H9 (cell line): ENCODE results near the gene KRT28. TPM values are rescaled to one million over a fixed set of nuclear protein-coding genes. Genes with fewer than 3 reads are reported as not detected.

Experiments
- DNase-seq: peaks from one replicate; pipeline ENCODE4 v3.0.0-alpha.2; 2017
- H2AFZ ChIP-seq: one replicate; pipeline ENCODE4 v1.6.1; 2013; ENCODE audit warnings: mild to moderate bottlenecking, low read length, control low read depth, moderate library complexity
- H2AK5ac ChIP-seq: 2 replicates; pipeline ENCODE4 v1.6.1; 2013; ENCODE audit warnings: low read length, control low read depth, mixed read lengths; ENCODE audit not compliant: insufficient read length
- H2BK120ac ChIP-seq: one replicate; pipeline ENCODE4 v1.6.1; 2013; ENCODE audit warnings: low read depth, mild to moderate bottlenecking, low read length, control low read depth, inconsistent platforms; ENCODE audit not compliant: poor library complexity, severe bottlenecking
- H2BK12ac ChIP-seq: 2 replicates; pipeline ENCODE4 v1.6.1; 2013; ENCODE audit warnings: low read length, control low read depth, mixed read lengths, low read depth; ENCODE audit not compliant: insufficient read length
- H2BK15ac ChIP-seq: 2 replicates; pipeline ENCODE4 v1.6.1; 2013; ENCODE audit warnings: low read depth, low read length, control low read depth
- H2BK20ac ChIP-seq: one replicate; pipeline ENCODE4 v1.6.1; 2013; ENCODE audit warnings: low read depth, mild to moderate bottlenecking, low read length, control low read depth, inconsistent platforms; ENCODE audit not compliant: poor library complexity, severe bottlenecking
- H2BK5ac ChIP-seq: 2 replicates; pipeline ENCODE4 v1.6.1; 2013; ENCODE audit warnings: low read length, control low read depth, mixed read lengths; ENCODE audit not compliant: insufficient read length
- H3K14ac ChIP-seq: 2 replicates; pipeline ENCODE4 v1.6.1; 2013; ENCODE audit warnings: low read length, control low read depth; ENCODE audit not compliant: insufficient read depth
- H3K18ac ChIP-seq: 2 replicates; pipeline ENCODE4 v1.6.1; 2013; ENCODE audit warnings: low read depth, mild to moderate bottlenecking, mixed read lengths, low read length, control low read depth; ENCODE audit not compliant: insufficient read length
- H3K23ac ChIP-seq: 2 replicates; pipeline ENCODE4 v1.6.1; 2013; ENCODE audit warnings: low read length, control low read depth, mixed read lengths, low read depth; ENCODE audit not compliant: insufficient read length
- H3K23me2 ChIP-seq: 2 replicates; pipeline ENCODE4 v1.6.1; 2013; ENCODE audit warnings: low read depth, mild to moderate bottlenecking, mixed read lengths, low read length, control low read depth; ENCODE audit not compliant: insufficient read length, poor library complexity, severe bottlenecking
- H3K27ac ChIP-seq: 2 replicates; pipeline ENCODE4 v1.5.1; 2013; ENCODE audit warnings: low read length, control low read depth, mixed read lengths, low read depth; ENCODE audit not compliant: insufficient read length
- H3K27me3 ChIP-seq: 2 replicates; pipeline ENCODE4 v1.6.1; 2013; ENCODE audit warnings: low read length, control low read depth, inconsistent platforms; ENCODE audit not compliant: insufficient read depth
- H3K4ac ChIP-seq: 2 replicates; pipeline ENCODE4 v1.6.1; 2013; ENCODE audit warnings: low read depth, mild to moderate bottlenecking, control low read depth, inconsistent platforms, low read length, moderate library complexity
- H3K4me1 ChIP-seq: 2 replicates; pipeline ENCODE4 v1.6.1; 2013; ENCODE audit warnings: low read length, control low read depth, inconsistent platforms; ENCODE audit not compliant: insufficient read depth
- H3K4me2 ChIP-seq: 2 replicates; pipeline ENCODE4 v1.6.1; 2013; ENCODE audit warnings: low read length, control low read depth, mixed read lengths; ENCODE audit not compliant: insufficient read length, insufficient read depth
- H3K56ac ChIP-seq: 2 replicates; pipeline ENCODE4 v1.6.1; 2013; ENCODE audit warnings: low read depth, mild to moderate bottlenecking, mixed read lengths, low read length, control low read depth; ENCODE audit not compliant: insufficient read length
- H3K79me1 ChIP-seq: 2 replicates; pipeline ENCODE4 v1.6.1; 2013; ENCODE audit warnings: low read depth, mild to moderate bottlenecking, moderate library complexity, low read length, control low read depth, inconsistent platforms; ENCODE audit not compliant: insufficient read depth, poor library complexity, severe bottlenecking
- H3K79me2 ChIP-seq: 2 replicates; pipeline ENCODE4 v1.6.1; 2013; ENCODE audit warnings: low read length, control low read depth, inconsistent platforms; ENCODE audit not compliant: insufficient read depth
- H3K9ac ChIP-seq: 2 replicates; pipeline ENCODE4 v1.6.1; 2013; ENCODE audit warnings: low read length, control low read depth, mixed read lengths; ENCODE audit not compliant: insufficient read length; ENCODE audit errors: extremely low read depth
- H3K9me3 ChIP-seq: one replicate; pipeline ENCODE4 v1.6.1; 2013; ENCODE audit warnings: low read depth, low read length, inconsistent platforms; ENCODE audit not compliant: control insufficient read depth
- H3T11ph ChIP-seq: one replicate; pipeline ENCODE4 v1.6.1; 2013; ENCODE audit warnings: mild to moderate bottlenecking, low read length, control low read depth, inconsistent platforms
- H4K20me1 ChIP-seq: one replicate; pipeline ENCODE4 v1.6.1; 2013; ENCODE audit not compliant: control insufficient read depth, insufficient read length, insufficient read depth
- H4K5ac ChIP-seq: 2 replicates; pipeline ENCODE4 v1.6.1; 2013; ENCODE audit warnings: low read depth, mild to moderate bottlenecking, mixed read lengths, low read length, control low read depth; ENCODE audit not compliant: insufficient read length
- H4K8ac ChIP-seq: replicated peaks from 2 replicates; pipeline ENCODE4 v1.6.1; 2013; ENCODE audit warnings: low read length, control low read depth, mixed read lengths, low read depth; ENCODE audit not compliant: insufficient read length
- H4K91ac ChIP-seq: 2 replicates; pipeline ENCODE4 v1.6.1; 2013; ENCODE audit warnings: low read depth, mild to moderate bottlenecking, moderate library complexity, mixed read lengths, low read length, control low read depth; ENCODE audit not compliant: insufficient read length
- H3K27ac Mint-ChIP-seq, 3 experiments: 2 replicates in 2 of 3; 3 replicates in 1 of 3; pipeline ENCODE4 v1.8.0; 2020 to 2021; ENCODE audit warnings: mixed read lengths in 3 of 3, mild to moderate bottlenecking in 1 of 3, moderate library complexity in 1 of 3
- H3K27me3 Mint-ChIP-seq: 2 replicates; pipeline ENCODE4 v1.8.0; 2021; ENCODE audit warnings: low read depth, mild to moderate bottlenecking, moderate library complexity, mixed read lengths
- H3K36me3 Mint-ChIP-seq, 3 experiments: 2 replicates in 2 of 3; 3 replicates in 1 of 3; pipeline ENCODE4 v1.8.0; 2020 to 2021; ENCODE audit warnings: low read depth in 3 of 3, mixed read lengths in 3 of 3; ENCODE audit not compliant: insufficient read depth in 1 of 3
- H3K4me1 Mint-ChIP-seq, 2 experiments: 2 replicates each; pipeline ENCODE4 v1.8.0; 2020; ENCODE audit warnings: mixed read lengths in 2 of 2
- H3K4me3 Mint-ChIP-seq, 2 experiments: 2 replicates in 1 of 2; 3 replicates in 1 of 2; pipeline ENCODE4 v1.8.0; 2020 to 2021; ENCODE audit warnings: mild to moderate bottlenecking in 2 of 2, mixed read lengths in 2 of 2, moderate library complexity in 1 of 2
- H3K9me3 Mint-ChIP-seq, 2 experiments: 2 replicates in 1 of 2; 3 replicates in 1 of 2; pipeline ENCODE4 v1.8.0; 2020; ENCODE audit warnings: mild to moderate bottlenecking in 2 of 2, mixed read lengths in 2 of 2, moderate library complexity in 1 of 2
- CTCF ChIP-seq: fragments of 200-600 bp; sonication (generic); conservative IDR thresholded peaks from 3 replicates; pipeline ENCODE4 v1.8.0; 2021; ENCODE audit warnings: antibody characterized with exemption, mild to moderate bottlenecking
- WGBS: extraction: QIAGEN DNeasy Blood & Tissue Kit; methylation state at CpG from one replicate; pipeline ENCODE4 v1.1.7; 2013; ENCODE audit warnings: missing lambda C conversion rate, low lambda C conversion rate, mixed read lengths; ENCODE audit not compliant: insufficient read length; ENCODE audit errors: extremely low coverage; 5-methylcytosine and 5-hydroxymethylcytosine counted together
- total RNA-seq: library from RNA; stranded (reverse); gene quantifications from 2 replicates; pipeline ENCODE4 v1.2.1, GENCODE V29; 2021

Gene KRT28
- total RNA-seq, 1 experiment from 2014 or later = not detected

GRCh38 chr17:40800381-40800780 lies 622 bp upstream of the KRT28 start:
- no peak overlapping the region for H3K9ac ChIP-seq
- no peak for TF ChIP-seq CTCF
- H3K79me1 ChIP-seq = no peaks in the 10 kb centered on the region
- no peak overlapping the region for H3K4me2 ChIP-seq
- no peak overlapping the region for H2BK15ac ChIP-seq
- no peak overlapping the region for H3K4ac ChIP-seq
- no peak overlapping the region for H3K23ac ChIP-seq
- Mint-ChIP-seq H3K36me3 (no peaks in the 10 kb centered on the region), H3K4me3 (no peak overlapping the region), H3K9me3 (peaks cover 0 to 4% of the 10 kb centered on the region in 2 experiments; a peak in 2 of 5 replicates), H3K4me1 (peaks cover 0 to 2% of the 10 kb centered on the region in 2 experiments; a peak in 1 of 4 replicates), H3K27me3 (peaks cover 28% of the 10 kb centered on the region), H3K27ac (no peak overlapping the region)
- no peaks in the 10 kb centered on the region for H4K20me1 ChIP-seq
- WGBS = no CpG with 5 or more reads among the region's 1 CpG
- H2BK5ac ChIP-seq = no peak overlapping the region
- no peak overlapping the region for H4K5ac ChIP-seq
- H3K9me3 ChIP-seq = no peaks in the 10 kb centered on the region
- no peak overlapping the region for H2BK120ac ChIP-seq
- no peak overlapping the region for H2BK20ac ChIP-seq
- no peak for DNase-seq
- H3K23me2 ChIP-seq = no peaks in the 10 kb centered on the region
- H3K14ac ChIP-seq = no peak overlapping the region
- no peaks in the 10 kb centered on the region for H3K79me2 ChIP-seq
- H3K4me1 ChIP-seq = no peaks in the 10 kb centered on the region
- no peak overlapping the region for H3T11ph ChIP-seq
- no peak overlapping the region for H4K8ac ChIP-seq
- no peak overlapping the region for H2AK5ac ChIP-seq
- no peaks in the 10 kb centered on the region for H3K27me3 ChIP-seq
- no peak overlapping the region for H4K91ac ChIP-seq
- no peak overlapping the region for H3K56ac ChIP-seq
- H3K27ac ChIP-seq = no peak overlapping the region
- H2BK12ac ChIP-seq = no peak overlapping the region
- H3K18ac ChIP-seq = no peak overlapping the region
- H2AFZ ChIP-seq = no peak overlapping the region
